ENCODE data around the gene NEGR1.
A peak's percentile ranks its signal among the peaks of the same experiment; 100 is the strongest.

NEGR1 gene

DNA sequence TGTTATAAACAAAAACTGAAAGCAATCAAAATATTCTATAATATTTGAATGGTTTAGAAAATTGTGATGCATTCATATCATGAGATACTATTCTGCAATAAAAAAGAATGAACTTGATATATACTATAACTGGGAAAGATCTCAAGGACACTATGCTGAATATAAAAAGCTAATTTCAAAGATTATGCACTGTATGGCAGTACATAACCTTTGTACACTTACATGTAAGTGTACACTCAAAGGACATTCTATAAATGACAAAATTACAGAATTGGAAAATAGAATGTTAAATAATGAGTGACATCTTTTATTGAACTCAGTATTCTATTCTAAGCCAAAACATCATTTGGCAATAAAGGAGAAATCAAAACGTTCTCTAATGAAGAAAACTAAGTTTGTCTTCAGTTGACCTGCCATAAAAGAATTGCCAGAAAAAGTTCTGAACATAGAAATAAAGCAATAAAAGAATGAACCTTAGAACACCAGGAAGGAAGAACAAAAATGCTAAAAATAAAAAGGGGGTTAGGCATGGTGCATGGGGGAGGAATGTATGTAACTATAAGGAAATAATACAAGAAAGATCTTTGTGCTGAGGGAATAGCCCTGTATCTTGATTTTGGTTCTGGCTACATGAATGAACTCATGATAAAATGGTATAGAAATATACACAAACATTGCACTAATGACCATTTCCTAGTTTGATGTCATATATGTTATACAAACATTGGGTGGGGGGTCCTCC is 519.7 kb downstream of the NEGR1 start:
- no peak for DNase-seq

DNA sequence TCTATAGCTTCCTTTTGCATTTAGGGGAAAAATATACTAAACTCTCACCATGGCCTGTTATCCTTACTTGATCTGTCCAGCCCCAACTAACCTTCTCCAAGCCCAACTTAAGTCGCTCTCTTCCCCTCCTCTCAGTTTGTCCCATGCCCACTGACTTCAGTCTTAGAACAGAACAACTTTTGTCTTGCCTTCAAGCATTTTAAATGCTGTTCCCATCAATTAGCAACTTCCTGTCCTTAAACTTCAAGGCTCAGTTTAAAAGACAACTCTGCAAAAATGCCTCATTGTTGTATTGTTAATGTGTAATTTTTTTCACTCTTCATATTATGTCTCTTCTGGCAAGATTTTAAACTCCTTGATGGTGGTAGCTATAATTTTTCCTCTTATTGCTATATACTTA is 526.9 kb downstream of the NEGR1 start:
- DNase-seq = no peak

- no peak for DNase-seq
Observed at GRCh38 chr1:71753746-71754145, 528.6 kb downstream of the NEGR1 start.

- no peak for DNase-seq
Observed at GRCh38 chr1:71745326-71745725, 537.0 kb downstream of the NEGR1 start.

DNA sequence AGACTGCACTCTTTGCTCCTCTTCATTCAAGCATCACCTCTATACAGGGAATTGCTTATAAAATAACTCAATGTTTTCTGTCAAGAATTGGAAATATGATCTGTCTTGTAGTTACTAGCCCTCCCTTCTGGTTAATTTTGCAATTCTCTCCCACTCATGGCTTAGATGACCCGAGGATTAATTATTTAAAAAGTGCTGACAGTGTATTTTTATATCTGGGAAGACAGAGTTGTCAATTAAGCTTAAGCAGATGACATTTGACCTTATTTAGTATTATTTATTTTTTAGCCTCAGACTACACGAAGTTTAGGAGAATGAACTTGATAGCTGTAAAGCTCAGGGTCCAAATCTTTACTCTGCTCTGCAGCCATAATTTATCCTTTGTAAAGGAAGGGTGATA is 538.5 kb downstream of the NEGR1 start:
- DNase-seq = no peak

- DNase-seq = no peak
Observed at GRCh38 chr1:71738910-71739309, 543.4 kb downstream of the NEGR1 start.

- no peak for DNase-seq
Observed at GRCh38 chr1:71738256-71738655, 544.1 kb downstream of the NEGR1 start.

- DNase-seq = no peak
Observed at GRCh38 chr1:71737768-71738167, 544.6 kb downstream of the NEGR1 start.

DNA sequence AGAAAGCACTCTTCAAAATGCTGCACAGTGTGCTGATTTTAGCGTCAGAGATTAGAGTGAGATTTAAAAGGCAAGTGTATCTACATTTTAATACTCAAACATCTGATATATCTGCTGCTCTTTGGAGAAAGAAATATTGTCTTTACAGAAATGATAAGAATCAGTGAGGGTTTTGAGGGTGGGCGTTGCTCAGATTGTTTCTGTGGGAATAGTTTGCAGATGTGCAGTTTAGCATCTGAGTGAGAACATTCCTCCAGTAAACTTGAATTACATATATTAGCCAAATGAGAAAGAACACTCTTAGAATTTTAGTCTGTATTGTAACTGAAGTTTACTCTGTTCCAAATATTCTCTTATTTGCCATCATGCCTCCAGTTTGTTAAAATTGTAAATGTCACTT is 549.2 kb downstream of the NEGR1 start:
- DNase-seq = no peak

DNA sequence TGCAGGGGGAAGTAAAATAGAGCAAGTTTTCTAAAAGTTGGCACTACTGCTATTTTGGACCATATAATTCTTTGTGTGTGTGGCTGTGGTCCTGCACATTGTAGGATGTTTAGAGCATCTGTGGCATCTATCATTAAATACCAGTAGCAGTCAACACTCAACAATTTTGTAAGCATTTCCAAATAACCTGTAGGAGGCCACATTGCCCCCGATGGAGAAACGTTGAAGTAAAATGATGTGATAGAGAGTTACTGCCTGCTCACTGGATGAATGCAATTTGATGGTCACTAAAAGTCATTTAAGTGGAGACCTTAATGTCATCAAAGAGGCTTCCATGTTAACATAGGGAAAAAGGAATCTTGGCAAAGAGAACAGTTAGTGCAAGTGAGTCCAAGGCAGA is 560.8 kb downstream of the NEGR1 start:
- DNase-seq = no peak

GRCh38 chr1:71719330-71719729 is 563.0 kb downstream of the NEGR1 start:
- DNase-seq = no peak

DNA sequence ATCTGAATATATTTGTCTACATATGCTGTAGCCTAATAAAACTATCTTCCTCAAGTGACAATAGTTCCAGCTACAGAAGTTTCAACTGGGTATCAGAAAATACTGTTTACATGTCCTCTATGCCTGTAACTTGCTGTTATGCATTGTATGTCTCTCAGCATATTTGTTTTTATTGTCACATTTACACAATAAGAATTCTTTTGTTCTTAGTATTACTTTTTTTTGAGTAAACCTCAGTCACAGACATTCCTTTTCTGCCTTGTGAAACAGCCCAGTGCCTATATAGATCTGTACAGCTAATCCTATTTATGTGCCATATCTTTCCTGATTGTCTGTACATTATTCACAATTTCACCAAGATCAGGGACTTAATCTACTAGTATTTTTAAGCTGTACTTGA is 565.2 kb downstream of the NEGR1 start:
- DNase-seq = no peak

GRCh38 chr1:71711456-71711855 is 570.9 kb downstream of the NEGR1 start:
- DNase-seq = no peak

DNA sequence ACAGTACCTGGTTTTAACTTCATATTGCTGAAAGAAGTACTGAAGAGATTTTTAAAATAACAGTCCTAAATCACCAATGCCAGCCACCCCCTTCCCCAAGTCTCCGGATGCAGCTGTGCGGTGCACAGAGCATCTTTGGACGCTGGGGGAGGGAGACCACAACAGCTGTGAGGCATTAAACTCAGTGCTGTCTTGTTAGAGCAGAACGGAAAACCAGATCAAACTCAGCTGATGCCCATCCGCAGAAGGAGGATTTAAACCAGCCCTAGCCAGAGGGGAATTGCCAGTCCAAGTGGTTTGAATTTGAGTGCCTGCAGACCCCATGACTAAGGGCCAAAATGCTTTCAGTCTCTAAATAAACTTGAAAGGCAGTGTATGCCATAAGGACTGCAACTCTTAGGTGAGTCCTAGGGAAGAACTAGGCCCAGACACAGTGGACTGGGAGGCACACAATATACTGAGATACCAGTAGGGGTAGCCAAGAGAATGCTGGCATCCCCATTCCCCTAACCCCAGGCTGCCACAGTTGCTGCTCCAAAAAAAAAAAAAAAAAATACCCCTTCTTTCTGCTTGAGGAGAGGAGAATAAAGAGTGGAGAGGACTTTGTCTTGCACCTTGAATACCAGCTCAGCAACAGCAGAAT is 576.2 kb downstream of the NEGR1 start:
- no peak for DNase-seq

GRCh38 chr1:71698186-71698585 is 584.2 kb downstream of the NEGR1 start:
- no peak for DNase-seq

DNA sequence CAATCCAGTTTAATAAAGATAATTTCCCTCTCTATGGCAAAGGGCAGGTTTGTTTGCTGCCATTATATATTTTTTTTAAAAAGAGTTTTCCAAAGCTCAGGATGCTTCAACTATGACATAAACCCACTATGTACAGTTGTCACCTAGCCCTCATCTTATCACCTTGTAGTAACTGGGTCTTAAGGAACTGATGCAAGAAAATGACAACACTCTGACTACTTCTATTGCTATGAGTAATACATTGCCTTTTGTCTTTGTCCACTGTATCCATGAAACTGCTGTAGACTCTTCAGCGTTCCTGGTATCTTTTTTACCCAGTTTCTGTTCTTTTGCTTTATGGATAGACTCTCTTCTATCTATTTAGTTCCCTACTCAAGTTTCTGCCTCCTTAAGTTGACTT is 586.5 kb downstream of the NEGR1 start:
- no peak for DNase-seq

DNA sequence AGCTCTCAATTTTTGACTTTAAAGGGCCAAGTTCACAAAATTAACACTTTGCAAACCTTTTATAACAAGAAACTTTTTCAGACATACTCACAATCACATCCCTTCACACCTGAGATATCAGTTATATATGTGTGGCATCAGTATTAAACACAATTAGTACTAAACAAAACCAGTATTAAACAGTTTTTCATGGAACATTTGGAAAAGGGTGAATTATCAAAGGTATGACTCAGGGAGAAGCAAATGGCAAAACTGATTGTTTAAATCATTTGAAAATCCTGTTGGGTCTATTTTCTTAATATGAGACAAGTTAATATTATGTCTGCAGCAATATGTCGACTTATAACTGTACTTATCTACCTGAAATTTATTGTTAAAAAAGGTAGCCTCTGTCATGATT is 587.3 kb downstream of the NEGR1 start:
- no peak for DNase-seq

- no peak for DNase-seq
Observed at GRCh38 chr1:71693581-71693980, 588.8 kb downstream of the NEGR1 start.

- no peak for DNase-seq
Observed at GRCh38 chr1:71689635-71690034, 592.7 kb downstream of the NEGR1 start.

DNA sequence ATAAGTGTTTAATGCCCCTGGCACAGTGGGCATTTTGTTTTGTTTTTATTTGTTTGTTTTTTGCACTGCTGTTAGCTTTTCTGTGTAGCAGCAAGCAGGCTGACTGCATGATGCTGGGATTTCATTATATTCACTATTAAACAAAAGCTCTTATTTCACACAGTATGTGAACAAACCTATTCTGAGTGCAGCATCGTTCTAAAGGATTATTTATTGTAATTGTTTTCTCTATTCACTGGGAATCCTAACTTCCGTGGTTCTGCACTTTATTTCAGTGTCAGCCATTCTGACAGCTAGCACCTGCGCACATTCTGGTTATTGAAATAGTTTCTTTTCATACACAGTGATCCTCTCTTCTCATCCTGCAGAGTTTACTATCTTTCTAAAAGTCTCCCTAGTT is 595.0 kb downstream of the NEGR1 start:
- DNase-seq = no peak

GRCh38 chr1:71676979-71677925 is 605.1 kb downstream of the NEGR1 start:
- DNase-seq = no peak

DNA sequence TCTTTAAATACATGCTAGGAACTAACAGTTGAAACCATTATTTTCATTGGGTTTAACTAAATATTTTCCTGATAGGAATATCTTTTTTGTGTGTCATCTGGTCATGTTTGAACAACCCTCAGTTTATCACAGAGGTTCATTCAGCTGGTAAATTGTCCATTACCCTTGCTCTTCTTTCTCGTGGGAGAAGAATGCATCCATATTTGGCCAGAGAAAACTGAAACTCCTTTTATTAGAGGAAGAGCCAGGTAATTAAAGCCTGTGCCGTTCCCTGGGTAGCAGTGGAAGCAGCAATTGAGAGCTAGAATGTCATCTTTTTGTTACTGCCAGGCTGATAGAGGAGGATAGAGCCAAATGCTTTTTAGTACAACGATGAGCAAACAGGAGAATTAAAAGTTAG is 614.3 kb downstream of the NEGR1 start:
- peak; percentile 51 for DNase-seq

DNA sequence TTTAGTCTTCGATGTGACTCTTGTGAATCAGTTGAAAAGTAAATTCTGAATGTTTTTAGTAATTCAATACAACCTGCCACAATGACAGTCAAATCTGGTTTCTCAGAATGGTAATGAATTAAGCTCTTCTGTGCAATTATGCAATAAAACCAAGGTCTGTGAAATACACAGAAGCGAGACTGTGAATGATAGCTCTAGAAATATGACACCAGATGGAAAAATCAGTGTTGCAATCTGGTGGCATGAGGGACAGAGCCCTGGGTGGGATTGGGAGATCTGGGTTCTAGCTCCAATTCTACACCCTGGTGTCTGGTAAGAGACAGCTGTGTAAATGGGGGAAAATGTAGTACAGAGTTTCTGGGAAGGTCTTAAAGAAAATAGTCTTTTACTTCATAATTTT is 615.1 kb downstream of the NEGR1 start:
- DNase-seq = peak; percentile 40

GRCh38 chr1:71666609-71667008 is 615.7 kb downstream of the NEGR1 start:
- DNase-seq = no peak

All from NCI-H2029 treated with DMSO at 0.1 percent for 48 hours (cell line).